Panc1 (cell line): ENCODE measurements around the gene GRIP2. TPM values are rescaled to one million over a fixed set of nuclear protein-coding genes. Genes with fewer than 3 reads are reported as not detected.

ENCODE experiments used
- ATAC-seq: fragments of 200-7000 bp; cut with Tn5 transposase; 2 replicates; pipeline ENCODE4 v1.9.1; 2020; ENCODE audit warnings: mild to moderate bottlenecking, moderate library complexity
- BruUV-seq: library from RNA; stranded (reverse); fragments of 400-500 nt; replicated peaks from 2 replicates; lab custom pipeline; 2021; lab: Mats Ljungman, UMichigan
- CTCF ChIA-PET: fragments of 300-600 bp; sonication (Branson Sonifier 250); formaldehyde crosslinking; loops from one replicate; lab custom pipeline; 2022; ENCODE audit warnings: antibody characterized with exemption; lab: Charles Lee
- POLR2A ChIA-PET: fragments of 300-600 bp; sonication (Branson Sonifier 250); formaldehyde crosslinking; loops from one replicate; lab custom pipeline; 2022; ENCODE audit warnings: antibody characterized with exemption; lab: Charles Lee
- DNase-seq: peaks from one replicate; pipeline ENCODE4 v3.0.0-alpha.2; 2010; ENCODE audit warnings: low read depth, low spot score
- H3K27ac ChIP-seq: 2 replicates; pipeline ENCODE4 v1.5.1; 2011; ENCODE audit warnings: mild to moderate bottlenecking, low read length, inconsistent platforms
- H3K27me3 ChIP-seq: fragments of 200-500 bp; sonication (Bioruptor generic); 2 replicates; pipeline ENCODE4 v1.6.0; 2014; ENCODE audit warnings: low read length, inconsistent platforms; ENCODE audit not compliant: control insufficient read depth, insufficient read depth
- H3K36me3 ChIP-seq: fragments of 200-500 bp; sonication (Bioruptor generic); 2 replicates; pipeline ENCODE4 v1.5.1; 2014; ENCODE audit warnings: inconsistent platforms, mild to moderate bottlenecking, low read length, moderate library complexity; ENCODE audit not compliant: control insufficient read depth, insufficient read depth
- H3K4me1 ChIP-seq: 2 replicates; pipeline ENCODE4 v1.5.1; 2011; ENCODE audit warnings: inconsistent platforms, mild to moderate bottlenecking, low read length, moderate library complexity; ENCODE audit not compliant: control insufficient read depth, insufficient read depth
- H3K4me3 ChIP-seq, 2 experiments: 2 replicates each; pipeline ENCODE4 v1.5.1; 2011 to 2012; ENCODE audit warnings: low read depth in 2 of 2, low read length in 2 of 2, mild to moderate bottlenecking in 2 of 2, inconsistent platforms in 1 of 2, moderate library complexity in 1 of 2
- H3K9me3 ChIP-seq: fragments of 200-500 bp; sonication (Bioruptor generic); 2 replicates; pipeline ENCODE4 v1.5.1; 2014; ENCODE audit warnings: low read depth, mild to moderate bottlenecking, inconsistent platforms, low read length, moderate library complexity; ENCODE audit not compliant: control insufficient read depth, insufficient read depth
- CTCF ChIP-seq: fragments of 450-650 bp; IDR thresholded peaks from 2 replicates; pipeline ENCODE4 v1.5.1; 2017; ENCODE audit warnings: mild to moderate bottlenecking
- POLR2AphosphoS5 ChIP-seq: IDR thresholded peaks from 2 replicates; pipeline ENCODE4 v1.6.1; 2012; ENCODE audit warnings: mild to moderate bottlenecking, low read depth, low read length, moderate library complexity
- REST ChIP-seq, 2 experiments: IDR thresholded peaks; 2 replicates each; pipeline ENCODE4 v1.6.1; 2011 to 2012; ENCODE audit warnings: low read depth in 2 of 2, control low read depth in 1 of 2, low read length in 1 of 2, mild to moderate bottlenecking in 1 of 2, moderate library complexity in 1 of 2; ENCODE audit not compliant: insufficient read depth in 1 of 2
- SIN3A ChIP-seq: IDR thresholded peaks from 2 replicates; pipeline ENCODE4 v1.6.1; 2012; ENCODE audit warnings: low read depth, mild to moderate bottlenecking, low read length, moderate library complexity, borderline replicate concordance; ENCODE audit not compliant: insufficient read depth
- TCF7L2 ChIP-seq: IDR thresholded peaks from 2 replicates; pipeline ENCODE4 v1.6.1; 2011; ENCODE audit warnings: mild to moderate bottlenecking, low read depth, low read length, inconsistent platforms
- in situ Hi-C: cut with HindIII; loops from 2 replicates; pipeline ENCODE4 v1.10.0; 2016; ENCODE audit warnings: low sequenced_read_pairs, low pct_unique_long_range_greater_than_20kb
- intact Hi-C: fragments of 100-400 bp; cut with micrococcal nuclease; formaldehyde crosslinking; loops from one replicate; pipeline ENCODE4 v1.10.0; 2022; ENCODE audit not compliant: unreplicated experiment
- total RNA-seq: library from RNA; stranded (reverse); gene quantifications from one replicate; pipeline ENCODE4 v1.2.1, GENCODE V29; 2021; ENCODE audit not compliant: unreplicated experiment

GRIP2 gene
- total RNA-seq, 1 experiment from 2014 or later: 6.5 TPM

GRCh38 chr3:14519406-14519805 lies 20.7 kb downstream of the GRIP2 start:
- no peaks in the 10 kb centered on the region for H3K36me3 ChIP-seq
- H3K9me3 ChIP-seq: no peaks in the 10 kb centered on the region
- ChIA-PET POLR2A (interaction anchor here (0.6 kb wide), 1 partner anchor 27 kb away, joined by 5 read pairs; no protein-coding TSS in a partner anchor), CTCF (interaction anchor here (0.7 kb wide), 1 partner anchor 26 kb away, joined by 11 read pairs; no protein-coding TSS in a partner anchor)
- ATAC-seq: no peak
- intact Hi-C loops (no loop called here), in situ Hi-C loops (no loop called here)
- BruUV-seq: no TSS peak
- H3K27ac ChIP-seq: no peak overlapping the region
- no peak overlapping the region for H3K4me3 ChIP-seq
- H3K4me1 ChIP-seq: no peaks in the 10 kb centered on the region
- DNase-seq: no peak
- TF ChIP-seq CTCF (no peak), POLR2AphosphoS5 (no peak), TCF7L2 (no peak), SIN3A (no peak), REST (IDR thresholded peaks at IDR 0.05; ENCODE audit: insufficient read depth in 1 of 2, low read depth in 2 of 2, low read length in 1 of 2) (no peak)
- H3K27me3 ChIP-seq: no peaks in the 10 kb centered on the region

- no peak overlapping the region for H3K4me3 ChIP-seq
- H3K4me1 ChIP-seq: no peaks in the 10 kb centered on the region
- in situ Hi-C loops: no loop called here
- H3K9me3 ChIP-seq: no peaks in the 10 kb centered on the region
- no peak overlapping the region for H3K27ac ChIP-seq
- POLR2A ChIA-PET: no interaction called here
- intact Hi-C loops: no loop called here
- ATAC-seq: no peak
- H3K27me3 ChIP-seq: no peaks in the 10 kb centered on the region
- no peak for DNase-seq
- BruUV-seq: no TSS peak
- CTCF ChIA-PET: no interaction called here
- no peak for TF ChIP-seq CTCF
- TF ChIP-seq REST (IDR thresholded peaks at IDR 0.05; ENCODE audit: insufficient read depth in 1 of 2, low read depth in 2 of 2, low read length in 1 of 2): no peak
- TF ChIP-seq TCF7L2: no peak
- TF ChIP-seq SIN3A: no peak
- no peak for TF ChIP-seq POLR2AphosphoS5
- H3K36me3 ChIP-seq: no peaks in the 10 kb centered on the region
These were observed 21.2 kb downstream of the GRIP2 start for GRCh38 chr3:14518893-14519292.
